Ammon's horn (tissue), 1 donor: ENCODE results near the gene ALDH8A1.

Source experiments
- DNase-seq: peaks from one replicate; pipeline ENCODE4 v3.0.0-alpha.2; 2016; ENCODE audit warnings: low spot score

Gene ALDH8A1

DNA sequence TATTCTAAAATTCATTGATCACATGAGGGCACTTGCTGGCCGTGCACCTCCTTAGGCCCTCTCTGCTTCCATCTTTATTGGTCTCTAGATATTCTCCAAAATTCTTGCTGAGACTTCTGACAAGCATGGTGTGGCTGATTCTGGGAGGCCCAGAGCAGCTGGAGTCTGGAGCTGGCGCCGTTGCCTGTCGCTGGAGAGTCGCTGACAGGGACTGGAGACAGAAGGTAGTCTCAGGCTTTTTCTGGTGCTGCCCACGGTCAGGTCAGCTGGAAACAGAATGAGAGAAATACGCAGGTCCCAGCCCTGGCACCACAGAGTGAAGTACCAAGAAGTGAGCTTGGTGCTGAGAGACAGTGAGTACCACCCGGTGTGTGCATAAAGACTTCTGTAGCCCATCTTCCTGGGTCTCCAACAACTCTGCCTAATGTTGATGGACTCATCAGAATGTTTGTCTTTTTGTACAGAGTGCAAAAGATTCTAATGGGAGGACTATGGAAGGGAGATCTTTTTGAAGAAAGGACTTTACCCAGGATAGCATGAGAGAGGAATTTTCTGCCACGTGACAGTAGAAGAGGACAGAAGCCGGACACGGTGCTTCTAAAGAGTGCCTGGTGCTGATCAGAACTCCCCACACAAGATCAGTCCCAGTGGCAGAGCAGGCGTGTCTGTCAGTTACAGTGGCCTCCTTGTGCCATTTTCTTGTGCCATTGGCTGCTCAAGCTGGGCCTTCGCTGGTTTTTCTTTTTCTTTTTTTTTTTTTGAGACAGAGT, 1.8 kb upstream of the ALDH8A1 start:
- DNase-seq: no peak

DNA sequence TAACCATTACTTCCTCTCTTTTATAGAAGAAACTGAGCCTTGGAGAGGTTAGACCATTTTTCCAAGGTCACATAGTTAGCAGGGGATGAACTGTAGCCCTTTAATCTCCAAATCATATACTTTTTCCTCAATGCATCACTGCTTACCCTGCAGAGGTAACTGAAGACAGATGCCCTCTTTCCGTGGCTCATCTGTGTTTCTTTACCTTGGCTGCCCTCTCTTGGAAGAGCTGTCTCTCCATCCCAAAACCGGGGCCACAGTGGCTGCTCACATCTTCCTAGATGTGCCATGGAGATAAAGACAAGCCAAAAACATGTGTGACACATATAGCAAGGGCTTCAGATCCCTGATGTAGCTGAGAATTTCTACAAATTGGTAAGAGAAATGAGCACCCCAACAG, 581 bp upstream of the ALDH8A1 start:
- DNase-seq: no peak

DNA sequence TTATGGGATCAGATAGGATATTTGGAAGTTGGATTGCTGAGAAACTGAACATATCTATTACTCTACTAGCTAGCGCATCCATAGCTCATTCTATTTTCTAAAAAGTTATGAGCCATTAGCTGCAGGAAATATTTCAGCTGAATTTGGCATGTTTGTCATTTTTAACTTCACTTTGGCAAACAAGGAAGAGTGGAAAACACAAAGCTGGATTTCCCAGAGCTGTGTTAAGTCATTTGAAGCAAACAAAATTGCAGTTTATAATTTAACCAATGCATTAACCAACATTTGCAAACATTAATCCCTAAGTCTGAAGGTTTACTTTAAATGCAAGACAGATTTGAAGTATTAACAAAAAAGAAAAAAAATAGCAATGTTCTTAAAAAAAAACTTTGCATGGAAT, 1.2 kb downstream of the ALDH8A1 start:
- DNase-seq: no peak

DNA sequence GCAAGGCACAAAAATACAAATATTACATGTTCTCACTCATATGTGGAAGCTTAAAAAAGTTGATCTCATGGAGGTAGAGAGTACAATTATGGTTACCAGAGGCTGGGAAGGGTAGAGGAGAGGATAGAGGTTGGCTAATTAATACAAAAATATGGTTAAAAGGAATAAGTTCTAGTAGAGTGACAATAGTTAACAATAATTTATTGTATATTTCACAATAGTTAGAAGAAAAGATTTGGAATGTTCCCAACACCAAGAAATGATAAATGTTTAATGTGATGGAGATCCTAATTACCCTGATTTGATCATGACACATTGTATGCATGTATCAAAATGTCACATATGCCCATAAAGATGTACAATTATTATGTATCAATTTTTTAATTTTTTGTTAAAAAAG, 1.8 kb downstream of the ALDH8A1 start:
- no peak for DNase-seq

DNA sequence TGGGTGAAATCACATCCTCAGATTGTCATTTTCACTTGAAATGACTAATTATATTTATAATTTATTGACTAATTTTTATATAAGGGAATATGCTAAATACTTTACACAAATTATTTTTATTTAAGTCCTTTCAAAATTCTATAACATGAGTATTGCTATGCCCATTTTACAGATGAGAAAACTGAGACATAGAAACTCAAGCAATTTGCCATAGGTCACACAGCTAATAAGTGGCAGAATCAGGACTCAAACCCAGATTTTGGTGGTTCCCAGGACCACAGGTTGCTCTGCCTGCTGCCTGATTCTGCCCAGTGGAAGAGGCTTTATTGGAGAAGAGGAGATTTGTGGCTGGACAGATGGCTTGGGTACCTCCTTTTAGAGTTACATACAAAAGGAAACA, 4.9 kb downstream of the ALDH8A1 start:
- DNase-seq: no peak

DNA sequence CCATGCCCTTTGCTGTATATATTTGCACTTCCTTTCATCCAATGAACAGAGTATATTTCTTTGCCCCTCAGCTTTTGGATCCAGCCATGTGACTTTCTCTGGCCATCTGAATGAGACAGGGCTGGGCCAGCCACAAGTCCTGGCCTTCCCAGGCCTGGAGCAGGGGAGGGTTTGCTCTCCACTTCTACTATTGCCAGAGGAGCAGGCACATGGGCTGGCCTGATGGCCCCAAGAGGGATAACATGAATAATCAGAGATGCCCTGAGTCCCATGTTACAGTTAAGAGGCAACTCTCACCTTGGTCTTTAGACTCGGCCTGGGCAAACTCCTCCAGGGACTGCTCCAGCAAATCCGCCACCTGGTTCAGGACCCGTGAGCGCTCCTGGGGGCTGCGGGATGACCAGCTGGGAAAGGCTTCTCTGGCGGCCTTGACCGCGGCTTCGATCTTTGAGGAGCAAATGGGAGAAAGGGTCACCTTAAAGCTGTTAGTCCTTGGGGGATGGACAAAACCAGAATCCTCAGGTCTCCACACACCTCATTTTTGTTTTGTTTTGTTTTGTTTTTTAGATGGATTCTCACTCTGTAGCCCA, 6.3 kb downstream of the ALDH8A1 start:
- no peak for DNase-seq

DNA sequence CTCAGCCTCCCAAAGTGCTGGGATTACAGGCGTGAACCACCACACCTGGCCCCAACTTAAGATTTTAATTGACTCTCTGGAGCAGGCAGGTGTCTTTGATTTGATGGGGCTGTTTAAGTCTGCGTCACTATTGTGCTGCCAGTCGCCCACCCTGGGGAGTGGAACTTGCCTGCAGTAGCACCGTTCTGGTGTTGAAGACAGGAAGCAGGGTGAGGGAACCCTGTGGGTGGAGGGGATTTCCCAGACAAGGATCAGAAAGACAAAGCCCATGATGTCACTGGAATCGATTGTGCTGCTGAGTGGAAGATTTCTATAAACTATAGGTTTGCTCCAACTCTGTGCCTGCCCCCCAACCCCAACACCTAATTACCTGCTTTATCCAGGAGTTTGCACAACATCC, 11.0 kb downstream of the ALDH8A1 start:
- DNase-seq: no peak

DNA sequence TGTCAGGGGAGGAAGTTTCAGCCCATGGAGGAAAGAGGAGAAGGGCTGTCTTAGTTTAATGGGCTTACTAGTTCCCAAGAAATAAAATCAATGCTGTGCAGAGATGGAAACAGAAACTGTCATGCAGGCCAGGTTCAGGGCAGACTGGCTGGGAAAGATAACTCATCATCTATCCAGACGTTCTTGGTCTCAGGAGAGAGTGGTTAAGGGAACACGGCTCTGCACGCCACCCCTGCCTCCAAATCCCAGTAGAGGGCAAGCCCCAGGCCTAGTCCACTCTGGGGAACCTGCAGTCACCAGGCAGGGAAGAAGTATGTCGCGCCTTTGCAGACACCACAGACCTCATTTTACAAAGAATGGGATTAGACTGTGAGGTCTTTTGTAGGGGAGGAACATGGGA, 12.5 kb downstream of the ALDH8A1 start:
- DNase-seq: no peak

DNA sequence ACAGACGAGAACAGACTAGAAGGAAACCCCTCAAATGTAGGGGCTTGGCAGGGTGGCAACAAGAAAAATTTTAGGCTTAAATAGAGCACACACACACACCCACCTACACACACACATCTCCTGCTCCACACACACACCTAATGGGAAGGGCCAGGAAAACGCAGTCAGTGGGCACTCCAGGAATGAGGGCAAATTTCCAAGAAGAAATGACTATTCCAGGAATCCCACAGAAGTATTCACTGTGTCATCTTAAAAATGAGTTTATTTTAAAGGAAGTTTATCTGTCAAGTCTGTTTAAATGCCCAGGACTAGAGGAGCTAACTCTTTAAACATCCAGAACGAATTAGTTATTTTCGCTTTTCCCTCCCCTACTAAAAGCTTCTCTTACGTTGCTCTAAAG, 13.0 kb downstream of the ALDH8A1 start:
- DNase-seq: no peak

DNA sequence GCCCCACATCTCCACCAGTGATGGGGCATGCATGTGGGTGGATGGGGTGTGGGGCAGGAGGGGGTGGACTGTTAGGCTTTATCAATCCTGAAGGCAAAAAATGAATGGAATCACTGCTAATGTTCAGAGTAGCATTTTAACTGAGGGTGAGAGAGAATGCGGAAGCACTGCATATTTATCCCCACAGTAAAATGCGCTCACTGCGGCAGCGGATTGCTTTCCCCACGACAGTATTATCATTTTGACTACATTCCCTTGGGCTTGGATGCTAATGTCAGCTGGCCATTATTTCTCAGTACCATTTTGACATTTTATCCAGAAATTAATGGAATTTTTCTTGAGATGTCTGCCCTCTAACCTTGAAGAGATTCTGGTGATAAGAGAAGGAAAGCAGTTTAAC, 13.4 kb downstream of the ALDH8A1 start:
- no peak for DNase-seq

DNA sequence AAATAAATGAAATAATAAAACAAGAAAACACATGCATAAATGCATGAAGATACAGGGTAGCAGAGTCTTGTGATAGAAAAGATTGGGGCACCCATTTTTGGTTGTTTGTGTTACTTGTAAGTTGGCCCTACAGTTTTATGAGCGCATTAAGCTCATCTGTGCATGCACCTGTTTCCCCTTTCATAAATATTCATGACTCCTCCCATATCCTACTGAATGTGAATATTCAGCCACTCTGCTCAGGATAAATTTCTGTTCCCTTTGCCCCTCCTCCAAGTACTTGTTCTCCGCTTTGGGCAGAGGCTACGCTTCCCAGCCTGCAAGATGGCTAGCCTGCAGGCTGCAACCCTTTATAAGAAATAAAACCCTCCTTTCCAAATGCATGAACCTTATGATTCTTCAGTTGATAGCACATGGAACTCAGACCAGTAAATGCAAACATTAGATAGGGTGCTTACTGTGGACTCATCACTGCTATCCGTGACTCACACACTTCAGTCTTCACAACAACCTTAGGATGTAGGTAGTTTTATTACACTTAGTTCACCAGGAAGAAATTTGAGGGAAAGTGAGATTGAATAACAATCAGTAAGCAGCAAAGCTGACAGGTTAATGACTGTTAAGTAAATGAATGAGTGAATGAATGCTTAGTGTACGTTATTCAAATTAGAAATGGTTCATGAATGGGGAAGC, 15.0 kb downstream of the ALDH8A1 start:
- no peak for DNase-seq

DNA sequence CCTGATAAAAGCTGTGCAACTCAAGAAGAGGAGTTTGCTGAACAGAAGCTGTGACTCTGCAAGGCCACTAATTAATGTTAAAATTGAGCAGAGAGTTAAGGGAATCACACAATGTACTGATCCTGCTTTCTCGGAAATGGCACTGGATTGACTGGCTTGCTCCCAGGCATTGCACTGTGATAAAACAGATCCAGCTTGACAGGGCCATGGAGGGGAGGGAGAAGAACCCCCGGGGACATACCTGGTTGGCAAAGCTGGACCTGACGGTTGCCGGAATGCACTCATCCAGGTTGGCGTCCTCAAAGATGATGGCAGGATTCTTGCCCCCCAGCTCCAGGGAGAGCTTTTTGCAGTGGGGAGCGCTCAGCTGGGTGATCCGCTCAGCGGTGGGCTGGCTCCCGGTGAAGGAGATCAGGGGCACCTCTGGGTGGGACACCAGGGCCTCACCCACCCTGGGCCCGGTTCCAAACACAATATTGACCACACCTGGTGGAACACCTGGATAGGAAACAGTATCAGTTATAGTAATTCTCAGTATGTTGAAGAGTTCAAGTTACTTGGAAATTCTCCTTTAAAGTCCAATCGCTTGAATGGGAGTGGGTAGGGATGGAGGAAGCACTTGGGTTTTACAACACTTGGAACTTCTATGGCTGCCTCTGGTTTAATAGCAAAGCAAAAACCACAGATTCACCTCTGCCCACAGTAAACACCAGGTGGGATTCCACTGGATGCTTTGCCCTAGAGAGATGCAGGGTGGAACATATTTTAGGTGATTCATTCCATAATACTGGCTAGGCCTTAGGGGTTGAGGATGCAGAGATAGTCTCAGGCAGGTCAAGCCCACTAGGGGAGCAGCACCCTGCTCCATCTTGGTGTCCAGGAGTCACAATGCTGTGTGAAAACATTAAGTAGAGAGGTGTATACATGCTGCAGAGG, 17.1 kb downstream of the ALDH8A1 start:
- DNase-seq: no peak

DNA sequence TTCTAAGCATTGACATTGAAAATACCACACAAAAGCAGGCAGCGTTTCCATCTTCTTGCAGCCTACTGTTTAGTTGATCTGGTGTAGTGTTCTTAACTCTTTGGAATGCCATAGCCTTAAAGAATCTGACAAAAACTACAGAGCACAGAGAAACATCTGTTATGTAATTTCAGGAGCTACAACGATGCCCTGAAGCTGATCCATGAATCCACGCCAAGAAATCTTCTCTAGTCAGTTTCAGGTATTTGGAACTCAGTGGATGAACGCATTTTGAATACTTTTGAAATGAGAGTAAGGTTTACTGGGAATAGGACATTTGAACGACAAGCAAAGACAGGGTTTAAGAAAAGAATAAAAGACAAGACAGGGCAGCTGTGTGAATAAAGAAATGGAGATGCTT, 17.8 kb downstream of the ALDH8A1 start:
- no peak for DNase-seq

DNA sequence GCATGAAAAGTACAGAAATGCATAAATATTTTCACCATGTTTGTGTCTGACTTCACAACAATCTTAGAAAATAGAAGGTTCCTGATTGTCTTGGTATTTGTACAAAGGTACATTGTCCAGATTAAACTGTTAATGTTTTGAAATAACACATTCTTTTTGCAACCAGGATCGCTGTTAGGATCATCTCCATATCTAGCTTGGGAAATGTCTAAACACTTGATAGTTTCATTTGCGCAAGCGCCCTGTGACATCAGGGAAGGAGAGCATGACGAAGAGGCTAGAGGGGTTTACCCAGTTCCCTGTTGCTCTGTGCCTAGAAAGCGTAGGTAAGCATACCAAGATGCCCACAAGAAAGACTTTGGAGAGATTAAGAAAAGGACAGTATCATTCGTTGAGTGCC, 19.4 kb downstream of the ALDH8A1 start:
- no peak for DNase-seq

DNA sequence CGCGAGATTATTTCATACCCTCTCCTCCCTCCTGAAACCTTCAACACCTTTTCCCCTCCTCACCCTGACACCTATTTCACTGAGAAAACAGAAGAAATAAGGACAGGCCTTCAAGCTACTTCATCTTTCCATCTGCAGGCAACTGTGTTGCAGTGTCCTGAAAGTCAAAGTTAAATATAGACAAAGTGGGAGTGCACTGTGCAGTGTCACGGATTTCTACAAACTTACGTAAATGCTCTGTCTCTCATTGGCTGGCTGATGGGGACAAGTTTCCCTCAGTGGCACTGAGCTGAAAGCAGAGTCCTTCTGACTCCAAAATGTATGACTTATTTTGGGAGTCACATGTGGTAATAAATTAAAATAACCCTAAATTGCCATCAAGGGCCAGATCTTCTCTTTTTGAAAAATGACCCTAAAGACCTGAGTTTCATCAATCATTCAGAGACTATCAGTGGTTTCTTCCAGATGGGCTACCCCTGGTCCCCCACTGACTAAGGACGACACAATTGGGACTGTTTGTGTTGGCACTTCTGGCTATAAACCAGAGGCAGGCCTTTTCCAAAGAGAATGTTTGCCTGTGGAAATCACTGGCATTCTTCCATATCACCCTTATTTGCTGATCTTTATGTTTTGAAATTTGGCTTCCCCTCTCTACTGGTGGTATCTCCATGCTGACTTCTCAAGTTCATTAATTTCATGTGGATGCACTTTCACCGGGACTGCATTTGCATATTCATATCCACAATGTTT, 21.6 kb downstream of the ALDH8A1 start:
- no peak for DNase-seq

DNA sequence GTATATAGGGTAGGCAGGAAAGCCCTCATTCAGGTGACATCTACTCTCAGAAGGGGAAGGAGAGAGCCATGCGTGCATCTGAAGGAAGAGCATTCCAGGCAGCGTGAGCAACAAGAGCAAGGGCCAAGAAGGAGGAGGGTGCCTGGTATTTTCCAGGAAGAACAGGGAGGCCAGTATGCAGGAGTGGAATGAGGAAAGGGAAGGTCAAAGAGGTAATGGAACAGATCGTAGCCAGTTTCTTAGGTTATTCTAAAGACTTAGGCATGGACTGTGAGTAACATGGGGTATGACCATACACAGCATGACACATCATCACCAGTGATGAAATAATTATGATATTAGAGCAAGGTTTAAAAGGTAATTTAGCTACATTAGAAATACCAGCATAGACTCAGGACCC, 24.1 kb downstream of the ALDH8A1 start:
- no peak for DNase-seq

DNA sequence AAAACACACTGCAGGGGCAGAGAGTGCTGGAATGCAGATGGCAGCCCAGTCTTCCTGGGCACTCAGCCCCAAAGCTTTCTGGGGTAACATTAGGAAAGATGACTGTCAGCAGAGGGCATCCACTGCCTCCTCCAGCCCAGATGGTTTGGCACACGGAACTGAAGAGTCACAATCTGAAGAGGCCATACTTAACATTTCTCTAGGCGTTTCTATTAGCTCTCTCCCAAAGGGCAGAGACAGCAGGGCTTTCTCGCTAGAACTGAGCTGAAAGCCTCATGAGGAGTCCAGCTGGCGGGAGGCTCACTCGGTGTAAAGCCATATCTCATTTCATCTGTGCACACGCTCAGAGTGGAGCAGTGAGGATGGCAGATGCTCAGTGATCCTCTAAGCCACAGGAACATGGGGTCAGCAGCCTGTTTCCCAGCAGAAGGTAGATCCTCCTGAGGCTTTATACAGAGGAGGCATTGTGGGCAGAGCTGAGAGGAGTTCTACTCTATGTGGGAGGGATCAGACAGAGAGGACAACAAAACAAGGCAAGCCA, 28.1 kb downstream of the ALDH8A1 start:
- DNase-seq: peak; percentile 40

DNA sequence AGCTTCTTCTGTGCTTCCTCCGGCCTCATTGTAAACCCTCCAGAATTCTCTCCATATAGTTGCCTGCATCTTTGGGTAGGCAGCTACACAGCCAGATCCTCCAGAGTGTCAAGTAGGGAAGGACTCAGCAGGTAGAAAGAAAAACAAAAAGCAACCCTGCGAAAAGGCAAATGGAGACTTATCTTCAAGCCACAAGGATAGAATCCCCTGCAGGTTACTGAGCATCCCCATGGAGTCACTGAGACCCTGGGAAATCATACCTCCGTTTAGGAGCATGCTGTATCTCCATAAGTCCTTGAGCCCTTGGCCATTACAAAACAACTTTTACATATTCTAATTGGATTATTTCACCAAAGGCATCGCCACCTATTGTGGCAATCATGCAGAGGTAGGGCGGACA, 28.6 kb downstream of the ALDH8A1 start:
- no peak for DNase-seq

DNA sequence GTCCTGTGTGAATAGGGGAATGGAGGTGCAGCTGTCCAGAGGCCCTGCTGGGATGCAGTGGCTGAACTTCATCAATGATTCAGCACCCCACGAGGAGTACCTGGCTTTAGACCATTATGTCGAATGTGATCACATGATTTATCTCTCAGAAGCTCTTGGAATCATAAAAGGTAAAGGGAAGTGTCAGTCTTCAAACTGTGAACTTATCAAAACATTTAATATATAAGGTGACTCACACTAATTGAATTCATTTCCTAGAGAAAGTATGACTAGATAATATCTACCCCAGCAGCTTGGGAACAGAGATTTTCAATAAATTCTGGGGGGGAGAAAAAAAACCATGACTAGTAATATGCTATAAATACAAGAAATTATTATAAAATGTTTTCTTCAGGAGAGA, 29.5 kb downstream of the ALDH8A1 start:
- DNase-seq: no peak

DNA sequence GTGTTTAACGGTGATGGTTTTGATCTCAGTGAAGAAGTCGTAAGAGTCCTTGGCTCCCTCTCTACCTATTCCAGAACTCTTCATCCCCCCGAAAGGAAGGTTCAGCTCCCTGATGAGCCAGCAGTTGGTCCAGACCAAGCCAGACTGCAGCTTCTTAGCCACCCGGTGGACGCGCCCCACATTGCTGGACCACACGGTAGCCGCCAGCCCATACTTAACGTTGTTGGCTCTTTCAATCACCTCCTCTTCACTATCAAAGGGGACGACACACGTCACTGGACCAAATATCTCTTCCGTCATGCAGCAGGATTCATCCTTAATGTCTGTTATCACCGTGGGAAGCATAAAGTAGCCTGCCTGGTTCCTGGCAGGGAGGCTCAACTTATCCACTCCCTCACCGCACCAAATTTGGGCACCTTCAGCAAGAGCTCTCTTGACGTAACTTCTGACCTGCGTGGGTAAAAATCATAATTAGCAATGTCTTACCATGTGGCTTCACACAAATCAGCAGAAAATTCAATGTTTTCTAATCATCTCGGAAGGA, 31.4 kb downstream of the ALDH8A1 start:
- no peak for DNase-seq

DNA sequence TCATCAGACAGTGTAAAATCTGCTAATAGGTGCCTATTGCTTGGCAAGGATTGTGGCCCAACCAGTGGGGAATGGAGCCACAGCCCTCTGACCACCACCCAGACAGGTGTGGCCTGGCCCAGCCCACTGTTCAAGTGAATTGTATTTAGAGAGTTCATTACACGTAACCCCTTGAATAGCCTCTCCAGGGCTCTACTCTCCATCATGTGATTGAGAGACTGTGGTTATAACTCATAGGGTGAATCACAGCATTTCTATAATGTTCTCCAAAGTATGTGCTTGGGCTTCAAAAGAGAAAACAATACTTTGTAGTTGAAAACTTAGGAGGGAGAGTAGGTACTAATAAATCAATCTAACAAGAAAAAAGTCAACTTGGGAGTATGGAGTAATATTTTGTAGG, 38.4 kb downstream of the ALDH8A1 start:
- no peak for DNase-seq
